ENCODE data around the gene CACNA2D4. TPM values are rescaled to one million over a fixed set of nuclear protein-coding genes. Genes with fewer than 3 reads are reported as not detected.

CACNA2D4 gene
- polyA plus RNA-seq, 6 donors from 2014 or later = 0.46 to 3.6 (median 2.7) TPM

DNA sequence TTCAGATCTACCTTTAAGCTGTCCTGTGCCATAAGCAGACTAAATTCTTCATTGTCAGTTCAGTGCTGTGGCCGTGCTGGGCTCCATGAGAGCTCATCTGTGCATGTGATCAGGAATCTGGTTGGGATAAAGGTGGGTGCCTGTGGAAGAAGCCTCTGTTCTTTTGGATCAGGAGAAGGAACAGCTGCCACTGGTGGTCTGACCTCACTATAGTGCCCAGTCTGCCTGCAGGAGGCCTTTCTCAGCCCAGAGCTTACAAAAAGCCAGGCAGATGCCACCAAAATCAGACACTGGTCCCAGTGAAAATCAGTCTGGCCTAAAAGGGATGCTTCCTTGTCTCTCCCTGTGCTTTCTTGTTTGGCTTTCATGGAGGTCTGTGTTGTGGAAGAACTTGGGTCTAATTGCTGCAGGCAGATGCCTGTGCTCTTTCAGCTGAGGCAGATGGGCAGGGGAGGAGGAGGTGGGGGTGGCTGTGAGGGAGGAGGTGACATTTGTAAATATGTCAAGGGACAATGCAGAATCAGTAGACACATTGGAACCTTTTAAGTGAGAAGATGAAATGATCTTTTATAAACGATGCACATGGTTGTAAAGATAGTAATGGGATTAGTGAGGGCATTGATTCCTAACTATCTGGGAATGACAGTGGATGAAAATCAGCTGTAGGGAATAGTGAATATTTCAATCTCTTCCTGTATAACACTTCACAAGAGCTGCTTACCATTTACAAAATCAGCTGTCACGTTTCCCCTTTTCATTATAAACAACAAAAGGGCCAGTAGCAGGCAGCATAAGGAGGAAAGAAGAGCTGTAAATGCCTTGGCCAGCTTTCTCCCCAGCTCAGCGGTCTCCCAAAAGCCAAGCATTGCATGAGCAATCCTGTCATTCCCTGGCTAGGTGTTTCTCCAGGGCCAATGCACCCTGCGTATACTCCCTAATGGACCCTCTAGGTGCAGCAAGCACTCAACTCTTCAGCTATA, 44.6 kb downstream of the CACNA2D4 start:
- DNase-seq (no peak), ATAC-seq (ENCODE audit: low read depth in 2 of 2) (no peak)
- Mint-ChIP-seq H3K27ac (no peak overlapping the region), H3K36me3 (peaks cover 6 to 8% of the 10 kb centered on the region in 2 donors), H3K9me3 (peaks cover 0 to 18% (median 5%) of the 10 kb centered on the region in 7 donors), H3K4me1 (peaks cover 0 to 5% (median 0%) of the 10 kb centered on the region in 3 donors), H3K4me3 (no peak overlapping the region), H3K27me3 (peaks cover 6 to 20% (median 17%) of the 10 kb centered on the region in 3 donors)

- H3K27ac Mint-ChIP-seq = peak overlapping the region in 1 of 6 donors; percentile 10
- H3K4me1 Mint-ChIP-seq = peaks cover 0 to 5% (median 0%) of the 10 kb centered on the region in 3 donors
- no peak for ATAC-seq (ENCODE audit: low read depth in 2 of 2)
- H3K27me3 Mint-ChIP-seq = peaks cover 16 to 32% (median 30%) of the 10 kb centered on the region in 3 donors
- no peak overlapping the region for H3K4me3 Mint-ChIP-seq
- no peak for DNase-seq
- peaks cover 0 to 19% (median 12%) of the 10 kb centered on the region in 7 donors for H3K9me3 Mint-ChIP-seq
- peaks cover 8 to 15% of the 10 kb centered on the region in 2 donors for H3K36me3 Mint-ChIP-seq
Measured at GRCh38 chr12:1872448-1872847, 46.0 kb downstream of the CACNA2D4 start.

GRCh38 chr12:1872001-1872400, 46.5 kb downstream of the CACNA2D4 start:
- Mint-ChIP-seq H3K36me3 (peaks cover 8 to 15% of the 10 kb centered on the region in 2 donors), H3K9me3 (peaks cover 0 to 22% (median 12%) of the 10 kb centered on the region in 7 donors)

GRCh38 chr12:1870998-1871917, 47.2 kb downstream of the CACNA2D4 start:
- H3K9me3 Mint-ChIP-seq = peaks cover 0 to 22% (median 12%) of the 10 kb centered on the region in 7 donors
- no peak for ATAC-seq (ENCODE audit: low read depth in 2 of 2)
- peaks cover 0 to 5% (median 0%) of the 10 kb centered on the region in 3 donors for H3K4me1 Mint-ChIP-seq
- no peak for DNase-seq
- H3K27ac Mint-ChIP-seq = peak overlapping the region in 2 of 6 donors; percentile 75 to 83
- H3K4me3 Mint-ChIP-seq = peak overlapping the region in 1 of 8 donors; percentile 53
- H3K27me3 Mint-ChIP-seq = peaks cover 24 to 31% (median 27%) of the 10 kb centered on the region in 3 donors
- H3K36me3 Mint-ChIP-seq = peaks cover 8 to 15% of the 10 kb centered on the region in 2 donors

More at GRCh38 chr12:1872001-1872400, 46.5 kb downstream of the CACNA2D4 start:
- Mint-ChIP-seq H3K4me1 (peaks cover 0 to 5% (median 0%) of the 10 kb centered on the region in 3 donors), H3K27ac (no peak overlapping the region), H3K27me3 (peaks cover 20 to 34% (median 32%) of the 10 kb centered on the region in 3 donors), H3K4me3 (no peak overlapping the region)
- DNase-seq (no peak), ATAC-seq (ENCODE audit: low read depth in 2 of 2) (no peak)

DNA sequence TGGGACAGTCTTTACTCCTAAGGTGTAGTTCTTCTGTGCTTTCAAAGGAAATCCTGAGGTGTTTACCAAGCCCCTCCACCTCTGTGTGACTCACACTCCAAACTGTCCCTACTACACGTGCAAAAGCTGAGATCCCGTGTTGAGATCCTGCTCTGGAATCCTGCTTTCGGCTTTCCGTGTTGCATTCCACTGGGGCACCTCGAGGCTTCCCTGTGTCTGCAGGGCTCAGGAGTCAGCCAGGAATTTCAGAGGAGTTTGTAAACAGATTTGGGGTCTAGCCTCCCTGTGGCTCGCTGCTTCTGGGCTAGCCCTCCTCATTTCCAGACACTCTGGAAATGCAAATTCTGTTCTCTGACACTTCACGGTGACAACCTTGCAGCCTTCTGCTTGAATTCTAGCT, 48.4 kb downstream of the CACNA2D4 start:
- ATAC-seq (ENCODE audit: low read depth in 2 of 2) (no peak), DNase-seq (no peak)
- peaks cover 3 to 22% (median 12%) of the 10 kb centered on the region in 7 donors for H3K9me3 Mint-ChIP-seq
- H3K27ac Mint-ChIP-seq = no peak overlapping the region
- peaks cover 0 to 5% (median 0%) of the 10 kb centered on the region in 3 donors for H3K4me1 Mint-ChIP-seq
- H3K36me3 Mint-ChIP-seq = peaks cover 8 to 15% of the 10 kb centered on the region in 2 donors
- peaks cover 20 to 35% (median 28%) of the 10 kb centered on the region in 3 donors for H3K27me3 Mint-ChIP-seq
- no peak overlapping the region for H3K4me3 Mint-ChIP-seq

DNA sequence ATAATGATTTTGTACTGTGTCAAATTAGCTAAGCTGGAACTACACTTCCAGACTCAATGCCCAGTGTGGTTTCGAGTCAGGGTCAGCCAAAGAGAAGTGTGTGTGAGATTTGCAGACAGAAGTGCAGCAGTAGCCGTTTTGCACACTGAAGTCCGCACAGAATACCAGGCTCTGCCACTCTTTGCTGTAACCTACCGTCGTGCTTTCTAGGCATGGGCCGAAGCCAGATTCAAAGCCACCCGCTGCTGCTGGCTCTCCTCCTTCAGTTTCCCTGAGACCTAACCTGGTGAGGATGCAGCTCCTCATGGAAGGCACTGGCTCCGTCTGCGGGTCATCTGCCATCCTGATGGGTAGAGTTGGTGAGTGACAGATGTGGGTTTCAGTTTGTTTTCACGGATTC, 49.3 kb downstream of the CACNA2D4 start:
- ATAC-seq (ENCODE audit: low read depth in 2 of 2) = no peak
- H3K4me3 Mint-ChIP-seq = no peak overlapping the region
- DNase-seq = no peak
- H3K27ac Mint-ChIP-seq = no peak overlapping the region
- H3K36me3 Mint-ChIP-seq = peaks cover 8 to 15% of the 10 kb centered on the region in 2 donors
- H3K4me1 Mint-ChIP-seq = peaks cover 0 to 5% (median 0%) of the 10 kb centered on the region in 3 donors
- peaks cover 20 to 35% (median 28%) of the 10 kb centered on the region in 3 donors for H3K27me3 Mint-ChIP-seq
- H3K9me3 Mint-ChIP-seq = peaks cover 3 to 22% (median 12%) of the 10 kb centered on the region in 7 donors

DNA sequence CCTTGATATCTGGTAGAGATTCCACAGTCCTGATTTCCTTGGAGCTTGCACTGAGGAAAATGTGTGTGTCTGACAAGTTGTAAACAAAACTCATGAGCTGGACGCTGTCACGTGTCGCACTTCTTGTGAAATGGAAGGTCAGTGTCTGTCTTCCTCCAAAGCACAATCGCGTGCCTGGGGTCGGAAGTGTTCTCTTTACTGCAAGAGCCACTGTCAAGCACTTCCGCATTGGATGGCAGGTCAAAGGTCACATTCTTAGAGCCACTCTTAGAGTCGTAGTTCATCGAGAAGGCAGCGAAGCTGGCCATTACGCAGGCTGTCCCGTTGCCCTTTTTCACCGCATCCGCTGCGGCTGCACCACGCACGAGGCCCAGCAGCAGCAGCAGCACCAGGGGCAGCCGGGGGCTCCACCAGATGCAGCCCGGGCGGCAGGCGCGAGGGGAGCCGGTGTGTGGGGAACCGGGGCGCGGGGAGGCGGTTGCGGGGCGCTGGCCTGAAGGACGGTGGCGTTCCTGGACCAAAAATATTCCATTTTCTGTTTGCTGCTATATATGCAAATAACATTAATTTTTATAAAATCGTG, 53.1 kb downstream of the CACNA2D4 start:
- ATAC-seq (ENCODE audit: low read depth in 2 of 2) = no peak
- no peak overlapping the region for H3K27ac Mint-ChIP-seq
- no peak overlapping the region for H3K4me3 Mint-ChIP-seq
- H3K9me3 Mint-ChIP-seq = peaks cover 3 to 22% (median 7%) of the 10 kb centered on the region in 7 donors
- DNase-seq = no peak
- H3K4me1 Mint-ChIP-seq = no peaks in the 10 kb centered on the region
- H3K36me3 Mint-ChIP-seq = peaks cover 8 to 15% of the 10 kb centered on the region in 2 donors
- H3K27me3 Mint-ChIP-seq = peaks cover 26 to 42% (median 32%) of the 10 kb centered on the region in 3 donors

GRCh38 chr12:1864867-1865266, 53.6 kb downstream of the CACNA2D4 start:
- peaks cover 3 to 21% (median 7%) of the 10 kb centered on the region in 7 donors for H3K9me3 Mint-ChIP-seq
- H3K27ac Mint-ChIP-seq = no peak overlapping the region
- no peak for DNase-seq
- ATAC-seq (ENCODE audit: low read depth in 2 of 2) = no peak
- peaks cover 7 to 15% of the 10 kb centered on the region in 2 donors for H3K36me3 Mint-ChIP-seq
- H3K4me3 Mint-ChIP-seq = no peak overlapping the region
- peaks cover 27 to 42% (median 32%) of the 10 kb centered on the region in 3 donors for H3K27me3 Mint-ChIP-seq
- no peaks in the 10 kb centered on the region for H3K4me1 Mint-ChIP-seq

- H3K4me1 Mint-ChIP-seq = no peaks in the 10 kb centered on the region
- H3K27me3 Mint-ChIP-seq = peaks cover 27 to 40% (median 27%) of the 10 kb centered on the region in 3 donors
- H3K36me3 Mint-ChIP-seq = peaks cover 3 to 10% of the 10 kb centered on the region in 2 donors
- H3K4me3 Mint-ChIP-seq = no peak overlapping the region
- ATAC-seq (ENCODE audit: low read depth in 2 of 2) (no peak), DNase-seq (no peak)
- no peak overlapping the region for H3K27ac Mint-ChIP-seq
- H3K9me3 Mint-ChIP-seq = peaks cover 2 to 17% (median 6%) of the 10 kb centered on the region in 7 donors
Measured at GRCh38 chr12:1864456-1864855, 54.0 kb downstream of the CACNA2D4 start.

DNA sequence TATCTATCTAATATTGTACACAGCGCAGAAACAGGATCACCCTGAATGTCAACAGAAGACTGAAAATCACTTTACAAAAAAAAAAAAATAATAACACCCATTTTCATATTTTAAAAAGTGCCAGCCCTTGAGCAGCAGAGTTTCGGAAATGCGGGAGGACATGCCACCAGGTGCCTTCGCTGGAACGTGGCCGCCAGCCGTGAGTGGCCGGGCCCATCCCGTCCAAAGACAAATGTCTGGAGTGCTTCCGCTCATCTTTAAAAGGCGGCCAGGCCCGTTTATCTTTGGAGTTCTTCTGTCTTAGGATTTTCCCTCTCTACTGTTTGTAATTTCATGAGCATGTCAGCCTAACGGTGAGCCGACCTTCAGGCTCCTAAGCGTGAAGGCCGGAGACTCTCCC, 54.6 kb downstream of the CACNA2D4 start:
- H3K4me1 Mint-ChIP-seq = no peaks in the 10 kb centered on the region
- H3K9me3 Mint-ChIP-seq = peaks cover 0 to 15% (median 5%) of the 10 kb centered on the region in 7 donors
- no peak for ATAC-seq (ENCODE audit: low read depth in 2 of 2)
- peaks cover 26 to 36% (median 27%) of the 10 kb centered on the region in 3 donors for H3K27me3 Mint-ChIP-seq
- DNase-seq = no peak
- no peak overlapping the region for H3K27ac Mint-ChIP-seq
- H3K4me3 Mint-ChIP-seq = no peak overlapping the region
- H3K36me3 Mint-ChIP-seq = peaks cover 0 to 9% of the 10 kb centered on the region in 2 donors

GRCh38 chr12:1862973-1863372, 55.5 kb downstream of the CACNA2D4 start:
- H3K36me3 Mint-ChIP-seq = peaks cover 0 to 4% of the 10 kb centered on the region in 2 donors
- ATAC-seq (ENCODE audit: low read depth in 2 of 2) = no peak
- no peak for DNase-seq
- H3K4me3 Mint-ChIP-seq = no peak overlapping the region
- peaks cover 0 to 10% (median 3%) of the 10 kb centered on the region in 7 donors for H3K9me3 Mint-ChIP-seq
- H3K4me1 Mint-ChIP-seq = no peaks in the 10 kb centered on the region
- H3K27me3 Mint-ChIP-seq = peaks cover 21 to 30% (median 22%) of the 10 kb centered on the region in 3 donors
- no peak overlapping the region for H3K27ac Mint-ChIP-seq

- H3K36me3 Mint-ChIP-seq = peaks cover 7 to 28% of the 10 kb centered on the region in 2 donors
- peaks cover 8 to 31% (median 21%) of the 10 kb centered on the region in 7 donors for H3K9me3 Mint-ChIP-seq
- no peak for ATAC-seq (ENCODE audit: low read depth in 2 of 2)
- no peak overlapping the region for H3K4me3 Mint-ChIP-seq
- DNase-seq = no peak
- H3K4me1 Mint-ChIP-seq = no peaks in the 10 kb centered on the region
- H3K27ac Mint-ChIP-seq = no peak overlapping the region
- H3K27me3 Mint-ChIP-seq = peaks cover 8 to 29% (median 22%) of the 10 kb centered on the region in 3 donors
Measured at GRCh38 chr12:1859643-1860042, 58.8 kb downstream of the CACNA2D4 start.
